HCT116 (cell line): ENCODE data around the gene VTI1A. TPM values are rescaled to one million over a fixed set of nuclear protein-coding genes. Genes with fewer than 3 reads are reported as not detected.

Experiments
- ATAC-seq: fragments of 200-7000 bp; cut with Tn5 transposase; 2 replicates; pipeline ENCODE4 v1.9.1; 2020; ENCODE audit warnings: mild to moderate bottlenecking, moderate library complexity
- BruUV-seq: library from RNA; stranded (reverse); fragments of 400-500 nt; replicated peaks from 2 replicates; lab custom pipeline; 2021; lab: Mats Ljungman, UMichigan
- CTCF ChIA-PET: fragments of 300-600 bp; sonication (Branson Sonifier 250); formaldehyde crosslinking; loops from one replicate; lab custom pipeline; 2021; ENCODE audit warnings: antibody characterized with exemption; lab: Charles Lee
- POLR2A ChIA-PET: fragments of 300-600, 350-600 bp; sonication (Branson Sonifier 250); formaldehyde crosslinking; loops from one replicate; lab custom pipeline; 2021; ENCODE audit warnings: antibody characterized with exemption; lab: Charles Lee
- RAD21 ChIA-PET, 2 experiments: fragments of 300-600 bp; sonication (Branson Sonifier 250); formaldehyde crosslinking; loops; one replicate each; lab custom pipeline; 2023; ENCODE audit warnings: low total read pairs in 2 of 2; ENCODE audit not compliant: uncharacterized antibody in 2 of 2, unreplicated experiment in 2 of 2, low non-redundant PET in 1 of 2; lab: Charles Lee
- DNase-seq: peaks from one replicate; pipeline ENCODE4 v3.0.0-alpha.2; 2010; ENCODE audit warnings: low read depth, low spot score
- H2AFZ ChIP-seq: fragments of 200-600 bp; shearing (Covaris generic), sonication (generic); 2 replicates; pipeline ENCODE4 v1.6.1; 2017; ENCODE audit warnings: low read depth, mixed run types, mixed read lengths, antibody characterized with exemption, low read length; ENCODE audit not compliant: poor library complexity, severe bottlenecking
- H3K27ac ChIP-seq: 2 replicates; pipeline ENCODE4 v1.5.1; 2012; ENCODE audit warnings: low read depth, low read length
- H3K27me3 ChIP-seq: fragments of 200-600 bp; sonication (generic); 2 replicates; pipeline ENCODE4 v1.6.1; 2016; ENCODE audit warnings: mixed run types, low read length, mixed read lengths; ENCODE audit not compliant: insufficient read depth
- H3K36me3 ChIP-seq, 2 experiments: fragments of 200-500 bp in 1 of 2; fragments of 200-600 bp in 1 of 2; sonication (Bioruptor generic) in 1 of 2; sonication (generic) in 1 of 2; 2 replicates each; pipeline versions ENCODE4 v1.5.1 to v1.6.1; 2014 to 2016; ENCODE audit warnings: low read length in 2 of 2, inconsistent platforms in 1 of 2, mixed read lengths in 1 of 2, mixed run types in 1 of 2; ENCODE audit not compliant: insufficient read depth in 2 of 2, control insufficient read depth in 1 of 2
- H3K4me1 ChIP-seq, 2 experiments: fragments of 200-600 bp in 1 of 2; sonication (generic) in 1 of 2; 2 replicates each; pipeline versions ENCODE4 v1.5.1 to v1.6.1; 2012 to 2017; ENCODE audit warnings: low read length in 2 of 2, inconsistent platforms in 1 of 2, mild to moderate bottlenecking in 1 of 2, mixed read lengths in 1 of 2, mixed run types in 1 of 2, moderate library complexity in 1 of 2; ENCODE audit not compliant: insufficient read depth in 2 of 2, control insufficient read depth in 1 of 2
- H3K4me2 ChIP-seq: fragments of 200-600 bp; sonication (generic); 2 replicates; pipeline ENCODE4 v1.6.1; 2017; ENCODE audit warnings: mixed run types, low read length, mixed read lengths
- H3K4me3 ChIP-seq, 2 experiments: fragments of 200-600 bp in 1 of 2; sonication (generic) in 1 of 2; replicated peaks in 1 of 2; 2 replicates each; pipeline ENCODE4 v1.5.1; 2011 to 2016; ENCODE audit warnings: low read length in 2 of 2, control low read depth in 1 of 2, low read depth in 1 of 2, mild to moderate bottlenecking in 1 of 2, mixed read lengths in 1 of 2, mixed run types in 1 of 2
- H3K79me2 ChIP-seq: fragments of 200-600 bp; sonication (generic); 2 replicates; pipeline ENCODE4 v1.6.1; 2017; ENCODE audit warnings: mild to moderate bottlenecking, mixed run types, low read length, moderate library complexity, mixed read lengths; ENCODE audit not compliant: insufficient read depth
- H3K9ac ChIP-seq: fragments of 200-600 bp; sonication (generic); 2 replicates; pipeline ENCODE4 v1.6.1; 2016; ENCODE audit warnings: low read length, mixed read lengths
- H3K9me2 ChIP-seq: fragments of 200-600 bp; sonication (generic), shearing (Covaris generic); 2 replicates; pipeline ENCODE4 v1.6.1; 2017; ENCODE audit warnings: mixed run types, mild to moderate bottlenecking, moderate library complexity; ENCODE audit not compliant: insufficient read depth
- H3K9me3 ChIP-seq, 2 experiments: fragments of 200-500 bp in 1 of 2; fragments of 200-600 bp in 1 of 2; sonication (Bioruptor generic) in 1 of 2; sonication (generic) in 1 of 2; 2 replicates each; pipeline ENCODE4 v1.6.1; 2014 to 2017; ENCODE audit warnings: low read length in 2 of 2, mixed read lengths in 2 of 2, inconsistent platforms in 1 of 2, low read depth in 1 of 2, mild to moderate bottlenecking in 1 of 2, mixed run types in 1 of 2, moderate library complexity in 1 of 2; ENCODE audit not compliant: control insufficient read depth in 1 of 2, insufficient read depth in 1 of 2
- H4K20me1 ChIP-seq: fragments of 200-600 bp; sonication (generic), shearing (Covaris generic); 2 replicates; pipeline ENCODE4 v1.6.1; 2017; ENCODE audit warnings: mixed run types, mild to moderate bottlenecking, moderate library complexity; ENCODE audit not compliant: insufficient read depth
- ATF3 ChIP-seq: IDR thresholded peaks from 2 replicates; pipeline ENCODE4 v1.6.1; 2012
- CBX3 ChIP-seq: IDR thresholded peaks from 2 replicates; pipeline ENCODE4 v1.6.1; 2012; ENCODE audit warnings: low read depth
- CEBPB ChIP-seq: IDR thresholded peaks from 2 replicates; pipeline ENCODE4 v1.6.1; 2012; ENCODE audit warnings: low read depth
- EGR1 ChIP-seq: IDR thresholded peaks from 2 replicates; pipeline ENCODE4 v1.6.1; 2012; ENCODE audit warnings: low read depth
- EZH2 ChIP-seq: fragments of 200-600 bp; sonication (generic); IDR thresholded peaks from 2 replicates; pipeline ENCODE4 v1.6.1; 2017; ENCODE audit warnings: antibody characterized with exemption, mixed run types
- EZH2phosphoT487 ChIP-seq: fragments of 200-600 bp; IDR thresholded peaks from 2 replicates; pipeline ENCODE4 v1.6.1; 2018; ENCODE audit warnings: antibody characterized with exemption, borderline replicate concordance
- FOSL1 ChIP-seq: IDR thresholded peaks from 2 replicates; pipeline ENCODE4 v1.6.1; 2012; ENCODE audit warnings: low read depth
- JUND ChIP-seq: IDR thresholded peaks from 2 replicates; pipeline ENCODE4 v1.6.1; 2012
- MAX ChIP-seq: IDR thresholded peaks from 2 replicates; pipeline ENCODE4 v1.6.1; 2012
- POLR2A ChIP-seq: IDR thresholded peaks from 2 replicates; pipeline ENCODE4 v1.7.0; 2011; ENCODE audit warnings: borderline replicate concordance; ENCODE audit not compliant: insufficient read depth, insufficient read length; ENCODE audit errors: extremely low read depth
- POLR2AphosphoS5 ChIP-seq: IDR thresholded peaks from 2 replicates; pipeline ENCODE4 v1.6.1; 2011; ENCODE audit warnings: mild to moderate bottlenecking, low read depth, low read length, moderate library complexity
- RAD21 ChIP-seq: IDR thresholded peaks from 2 replicates; pipeline ENCODE4 v1.6.1; 2012; ENCODE audit warnings: low read depth, mild to moderate bottlenecking
- REST ChIP-seq: IDR thresholded peaks from 2 replicates; pipeline ENCODE4 v1.6.1; 2012; ENCODE audit warnings: low read depth
- SIN3A ChIP-seq: IDR thresholded peaks from 2 replicates; pipeline ENCODE4 v1.6.1; 2012; ENCODE audit warnings: low read depth
- YY1 ChIP-seq: IDR thresholded peaks from 2 replicates; pipeline ENCODE4 v1.6.1; 2011; ENCODE audit warnings: low read length, low read depth, moderate library complexity, mild to moderate bottlenecking; ENCODE audit not compliant: insufficient replicate concordance; ENCODE audit errors: extremely low read depth
- ZFX ChIP-seq: fragments of 450-650 bp; IDR thresholded peaks from 2 replicates; pipeline ENCODE4 v1.6.1; 2017
- intact Hi-C: fragments of 100-400 bp; cut with micrococcal nuclease; formaldehyde crosslinking; loops from 2 replicates; pipeline ENCODE4 v1.10.0; 2022
- total RNA-seq: library from RNA; stranded (reverse); gene quantifications from one replicate; pipeline ENCODE4 v1.2.1, GENCODE V29; 2021; ENCODE audit not compliant: unreplicated experiment

Gene VTI1A
- total RNA-seq, 1 experiment from 2014 or later, result 80.7 TPM

GRCh38 chr10:112769611-112770370 lies 322.8 kb downstream of the VTI1A start:
- Histone ChIP-seq H3K27ac (no peak overlapping the region), H3K4me2 (no peak overlapping the region), H3K36me3 (no peaks in the 10 kb centered on the region), H3K27me3 (no peaks in the 10 kb centered on the region), H3K9me2 (no peaks in the 10 kb centered on the region), H2AFZ (no peak overlapping the region), H3K9me3 (no peaks in the 10 kb centered on the region), H3K79me2 (no peaks in the 10 kb centered on the region), H3K4me3 (no peak overlapping the region), H3K4me1 (peaks cover 17 to 21% of the 10 kb centered on the region in 2 experiments; a peak in 3 of 4 replicates), H3K9ac (no peak overlapping the region), H4K20me1 (no peaks in the 10 kb centered on the region)
- intact Hi-C loops, result no loop called here
- ATAC-seq (no peak), DNase-seq (no peak)
- ChIA-PET RAD21 (no interaction called here), POLR2A (no interaction called here), CTCF (no interaction called here)
- TF ChIP-seq FOSL1, result no peak
- TF ChIP-seq YY1, result no peak
- TF ChIP-seq ZFX, result no peak
- no peak for TF ChIP-seq EGR1
- TF ChIP-seq CBX3, result no peak
- BruUV-seq, result no TSS peak

GRCh38 chr10:112771733-112772132 lies 324.7 kb downstream of the VTI1A start:
- no peak for ATAC-seq
- intact Hi-C loops, result no loop called here
- CTCF ChIA-PET, result no interaction called here
- no peak for TF ChIP-seq POLR2A
- no peak for TF ChIP-seq EZH2
- TF ChIP-seq CBX3, result no peak
- TF ChIP-seq CEBPB, result no peak
- TF ChIP-seq MAX, result no peak
- no peak for TF ChIP-seq ZFX
- TF ChIP-seq FOSL1, result no peak
- TF ChIP-seq RAD21, result no peak
- TF ChIP-seq REST, result no peak
- no peak for TF ChIP-seq POLR2AphosphoS5
- no peak for TF ChIP-seq EGR1
- TF ChIP-seq JUND, result no peak
- no peak for TF ChIP-seq EZH2phosphoT487
- no peak for TF ChIP-seq SIN3A
- no peak for TF ChIP-seq ATF3

More at GRCh38 chr10:112771733-112772132, 324.7 kb downstream of the VTI1A start:
- Histone ChIP-seq H3K27ac (no peak overlapping the region), H3K36me3 (no peaks in the 10 kb centered on the region), H3K9me2 (no peaks in the 10 kb centered on the region), H3K79me2 (no peaks in the 10 kb centered on the region), H3K4me3 (no peak overlapping the region), H4K20me1 (no peaks in the 10 kb centered on the region), H3K9me3 (no peaks in the 10 kb centered on the region), H3K4me1 (peaks cover 11 to 20% of the 10 kb centered on the region in 2 experiments; a peak in 3 of 4 replicates), H3K27me3 (no peaks in the 10 kb centered on the region), H3K9ac (no peak overlapping the region), H3K4me2 (no peak overlapping the region), H2AFZ (no peak overlapping the region)
- BruUV-seq, result no TSS peak
- ChIA-PET RAD21 (no interaction called here), POLR2A (no interaction called here)
- no peak for DNase-seq
